Esophagus squamous epithelium (tissue), 5 donors: Measurements from ENCODE around the gene ARID3B. TPM values are rescaled to one million over a fixed set of nuclear protein-coding genes. Genes with fewer than 3 reads are reported as not detected.

Experiments used
- DNase-seq: peaks from one replicate; lab custom pipeline; 2025; lab: John Stamatoyannopoulos, UW
- H3K27ac ChIP-seq, 4 donors: fragments of 200-600 bp; sonication (generic); one replicate each; pipeline ENCODE4 v1.5.1; 2016 to 2019; ENCODE audit warnings: mild to moderate bottlenecking in 1 of 4
- H3K27me3 ChIP-seq, 4 donors: fragments of 200-600 bp; sonication (generic); 1 replicate in 3 of 4; 2 replicates in 1 of 4; pipeline versions ENCODE4 v1.5.1 to v1.6.0; 2017 to 2021; ENCODE audit warnings: antibody characterized with exemption in 1 of 4
- H3K36me3 ChIP-seq, 3 donors: fragments of 200-600 bp; sonication (generic); one replicate each; pipeline ENCODE4 v1.5.1; 2016 to 2019
- H3K4me1 ChIP-seq, 3 donors: fragments of 200-600 bp; sonication (generic); one replicate each; pipeline ENCODE4 v1.5.1; 2017 to 2019
- H3K4me3 ChIP-seq, 4 donors: fragments of 200-600 bp; sonication (generic); 1 replicate in 3 of 4; 2 replicates in 1 of 4; pipeline ENCODE4 v1.5.1; 2016 to 2019; ENCODE audit warnings: mild to moderate bottlenecking in 2 of 4, moderate library complexity in 1 of 4
- H3K9me3 ChIP-seq, 3 donors: fragments of 200-600 bp; sonication (generic); one replicate each; pipeline ENCODE4 v1.5.1; 2016 to 2019
- CTCF ChIP-seq, 6 experiments: fragments of 450-650 bp in 4 of 6; fragments of 200-600 bp in 2 of 6; sonication (generic) in 2 of 6; IDR thresholded peaks; one replicate each; pipeline ENCODE4 v1.5.1; 2016 to 2019; ENCODE audit warnings: antibody characterized with exemption in 6 of 6, mild to moderate bottlenecking in 4 of 6, moderate library complexity in 4 of 6
- POLR2A ChIP-seq, 4 donors: fragments of 450-650 bp; IDR thresholded peaks; one replicate each; pipeline ENCODE4 v1.6.1; 2017; ENCODE audit warnings: antibody characterized with exemption in 4 of 4, mild to moderate bottlenecking in 4 of 4, moderate library complexity in 3 of 4
- WGBS, 2 donors: methylation state at CpG; one replicate each; pipeline ENCODE4 v1.1.5; 2018; 5-methylcytosine and 5-hydroxymethylcytosine counted together
- intact Hi-C: fragments of 100-400 bp; cut with DNase I; formaldehyde crosslinking; loops from one replicate; pipeline ENCODE4 v1.15.0; 2022
- total RNA-seq, 4 donors: library from RNA; depleted of rRNA; stranded (reverse); fragments of >200 nt; gene quantifications; one replicate each; pipeline ENCODE4 v1.1.0, GENCODE V29; 2016
- donor health status: DM: yes; HTN: yes; CAD: no.

The ARID3B gene
- total RNA-seq, 4 donors from 2014 or later: 4.5 to 11.6 (median 6.4) TPM

GRCh38 chr15:74611341-74611740, 70.3 kb downstream of the ARID3B start:
- 18 to 60% methylated on average over 1 to 6 of the region's 11 CpGs for WGBS, 2 donors
- no peaks in the 10 kb centered on the region for H3K36me3 ChIP-seq
- H3K4me1 ChIP-seq: peaks cover 0 to 32% (median 0%) of the 10 kb centered on the region in 3 donors
- TF ChIP-seq POLR2A (IDR thresholded peaks at IDR 0.05) (no peak), CTCF (IDR thresholded peaks at IDR 0.05) (no peak)
- no peak overlapping the region for H3K4me3 ChIP-seq
- DNase-seq: no peak
- no peak overlapping the region for H3K27ac ChIP-seq
- intact Hi-C loops: loop anchor here (5.0 kb wide), 1 partner anchor 69 kb away; the partner anchor contains the start of gene ARID3B
- no peaks in the 10 kb centered on the region for H3K9me3 ChIP-seq
- H3K27me3 ChIP-seq: no peaks in the 10 kb centered on the region

DNA sequence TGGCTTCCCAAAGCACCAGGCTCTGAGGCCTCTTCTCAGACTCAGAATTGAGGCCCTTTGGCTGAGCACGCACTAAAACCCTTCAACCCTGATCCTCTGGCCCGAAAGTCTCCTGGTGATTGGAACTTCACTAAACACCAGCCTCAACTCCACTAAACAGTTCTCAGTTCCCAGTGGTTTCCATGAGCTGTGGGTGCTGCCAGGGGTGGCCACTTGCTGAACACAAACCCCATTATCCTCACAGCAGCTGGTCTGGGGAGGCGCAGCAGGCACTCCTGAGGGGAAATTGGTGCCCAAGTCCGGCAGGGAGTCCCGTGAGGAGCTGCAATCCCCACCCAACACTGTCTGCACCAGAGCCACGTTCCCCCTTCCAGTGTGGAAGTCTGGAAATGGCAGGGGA, 70.8 kb downstream of the ARID3B start:
- WGBS, 2 donors: 90% methylated on average over 5 of the region's 6 CpGs; no CpG with 5 or more reads in 1 of the 2 donors
- Histone ChIP-seq H3K4me1 (peaks cover 4 to 37% (median 4%) of the 10 kb centered on the region in 3 donors), H3K4me3 (no peak overlapping the region), H3K36me3 (no peaks in the 10 kb centered on the region), H3K27ac (no peak overlapping the region), H3K9me3 (no peaks in the 10 kb centered on the region), H3K27me3 (no peaks in the 10 kb centered on the region)
- intact Hi-C loops: loop anchor here (5.0 kb wide), 1 partner anchor 70 kb away; the partner anchor contains the start of gene ARID3B
- TF ChIP-seq CTCF (IDR thresholded peaks at IDR 0.05) (no peak), POLR2A (IDR thresholded peaks at IDR 0.05) (no peak)
- DNase-seq: no peak

DNA sequence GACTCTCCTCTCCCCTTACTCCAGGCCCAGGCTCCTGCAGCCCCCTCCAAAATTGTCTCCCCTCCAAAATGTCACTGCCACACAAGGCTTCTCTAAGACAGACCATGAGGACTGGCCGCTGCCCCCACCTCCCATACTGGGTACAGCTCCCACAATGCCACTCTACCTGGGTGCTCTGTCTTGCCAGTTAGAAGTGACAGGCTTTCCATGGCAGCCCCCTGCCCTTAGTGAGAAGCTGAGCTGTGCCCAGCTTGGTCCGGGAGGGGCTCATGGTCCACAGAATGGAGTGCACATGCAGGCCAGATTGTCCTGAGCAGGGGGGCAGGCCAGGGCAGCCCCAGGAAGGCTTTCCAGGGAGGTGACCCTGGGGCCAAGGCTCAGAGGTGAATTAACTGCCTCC, 71.7 kb downstream of the ARID3B start:
- WGBS, 2 donors: 100% methylated on average over 1 of the region's 2 CpGs
- no peak overlapping the region for H3K27ac ChIP-seq
- H3K36me3 ChIP-seq: no peaks in the 10 kb centered on the region
- H3K4me3 ChIP-seq: no peak overlapping the region
- no peaks in the 10 kb centered on the region for H3K9me3 ChIP-seq
- no peak for DNase-seq
- intact Hi-C loops: loop anchor here (5.0 kb wide), 1 partner anchor 70 kb away; the partner anchor contains the start of gene ARID3B
- H3K4me1 ChIP-seq: peaks cover 9 to 45% (median 12%) of the 10 kb centered on the region in 3 donors
- TF ChIP-seq CTCF (IDR thresholded peaks at IDR 0.05): no peak
- no peak for TF ChIP-seq POLR2A (IDR thresholded peaks at IDR 0.05)
- H3K27me3 ChIP-seq: no peaks in the 10 kb centered on the region

DNA sequence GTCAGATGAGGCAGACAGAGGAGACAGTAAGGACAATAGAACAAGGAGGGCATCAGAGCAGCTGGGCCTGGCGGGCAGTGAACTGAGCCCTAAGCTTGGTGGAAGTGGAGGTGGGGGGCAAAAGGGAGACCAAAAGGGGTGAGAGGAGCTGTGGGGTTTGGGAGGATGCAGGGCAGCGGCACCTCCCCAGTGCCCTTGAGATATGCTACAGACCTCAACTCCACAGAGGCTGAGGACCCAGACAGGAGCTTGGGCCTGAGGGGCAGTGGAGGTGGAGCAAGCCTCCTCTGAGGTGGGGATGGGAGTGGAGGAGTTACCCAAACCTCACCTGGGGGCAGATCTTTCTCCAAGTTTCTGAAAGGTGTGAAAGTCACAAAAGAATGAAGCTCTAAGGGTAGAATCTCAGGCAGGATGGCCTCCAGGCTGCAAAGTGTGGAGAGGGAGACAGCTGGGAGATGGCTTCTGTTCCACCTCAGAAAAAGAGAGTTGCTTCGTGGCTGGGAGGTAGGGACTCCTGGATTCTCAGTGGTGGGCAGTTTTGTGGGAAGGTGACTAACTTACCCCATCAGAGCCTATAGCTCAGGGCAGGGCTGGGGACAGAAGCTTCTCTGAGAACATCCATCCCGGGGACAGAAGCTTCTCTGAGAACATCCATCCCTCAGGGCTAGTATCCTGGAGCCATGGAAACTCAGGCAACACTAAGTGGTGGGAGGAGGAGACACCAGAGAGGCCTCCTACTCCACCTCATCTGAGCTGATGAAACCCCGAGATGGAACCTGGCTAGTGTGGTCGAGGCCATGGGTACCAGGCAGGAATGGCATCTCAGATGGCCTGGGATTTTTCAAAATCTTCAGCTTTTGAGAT, 72.3 kb downstream of the ARID3B start:
- Histone ChIP-seq H3K4me1 (peaks cover 16 to 52% (median 19%) of the 10 kb centered on the region in 3 donors), H3K36me3 (peaks cover 0 to 2% (median 0%) of the 10 kb centered on the region in 3 donors), H3K4me3 (no peak overlapping the region), H3K27me3 (no peaks in the 10 kb centered on the region), H3K27ac (peak overlapping the region in 1 of 4 donors; percentile 99), H3K9me3 (no peaks in the 10 kb centered on the region)
- no peak for DNase-seq
- intact Hi-C loops: loop anchor here (5.0 kb wide), 1 partner anchor 71 kb away; the partner anchor contains the start of gene ARID3B
- 60 to 73% methylated on average over 5 to 6 of the region's 6 CpGs for WGBS, 2 donors
- TF ChIP-seq POLR2A (IDR thresholded peaks at IDR 0.05) (no peak), CTCF (IDR thresholded peaks at IDR 0.05) (no peak)
